Thyroid gland (tissue), 4 donors: Measurements from ENCODE around the gene BACH1. TPM values are rescaled to one million over a fixed set of nuclear protein-coding genes. Genes with fewer than 3 reads are reported as not detected.

ENCODE experiments used
- DNase-seq, 2 donors: peaks; one replicate each; pipeline ENCODE4 v3.0.0-alpha.2; 2019
- H3K27ac ChIP-seq, 3 donors: fragments of 200-600 bp; sonication (generic); 1 replicate in 2 of 3; 2 replicates in 1 of 3; pipeline ENCODE4 v1.5.1; 2016 to 2019; ENCODE audit warnings: mild to moderate bottlenecking in 1 of 3, moderate library complexity in 1 of 3
- H3K27me3 ChIP-seq: fragments of 200-600 bp; sonication (generic); one replicate; pipeline ENCODE4 v1.5.1; 2019
- H3K36me3 ChIP-seq, 2 donors: fragments of 200-600 bp; sonication (generic); one replicate each; pipeline ENCODE4 v1.5.1; 2016 to 2019
- H3K4me1 ChIP-seq, 2 donors: fragments of 200-600 bp; sonication (generic); one replicate each; pipeline ENCODE4 v1.5.1; 2017 to 2019
- H3K4me3 ChIP-seq, 3 donors: fragments of 200-600 bp; sonication (generic); replicated peaks in 1 of 3; 1 replicate in 2 of 3; 2 replicates in 1 of 3; pipeline ENCODE4 v1.5.1; 2016; ENCODE audit warnings: mild to moderate bottlenecking in 1 of 3
- H3K9me3 ChIP-seq: fragments of 200-600 bp; sonication (generic); one replicate; pipeline ENCODE4 v1.5.1; 2017
- CTCF ChIP-seq, 6 experiments: fragments of 200-600 bp in 3 of 6; fragments of 450-650 bp in 3 of 6; sonication (generic) in 3 of 6; IDR thresholded peaks; one replicate each; pipeline ENCODE4 v1.5.1; 2016 to 2019; ENCODE audit warnings: antibody characterized with exemption in 6 of 6, mild to moderate bottlenecking in 2 of 6, inconsistent platforms in 1 of 6, moderate library complexity in 1 of 6
- POLR2A ChIP-seq, 2 donors: fragments of 450-650 bp; IDR thresholded peaks; one replicate each; pipeline ENCODE4 v1.6.1; 2017; ENCODE audit warnings: antibody characterized with exemption in 2 of 2, mild to moderate bottlenecking in 2 of 2, moderate library complexity in 1 of 2
- WGBS, 2 donors: methylation state at CpG; one replicate each; pipeline ENCODE4 v1.1.5; 2017; 5-methylcytosine and 5-hydroxymethylcytosine counted together
- intact Hi-C: fragments of 100-400 bp; cut with DNase I; formaldehyde crosslinking; loops from one replicate; pipeline ENCODE4 v1.15.1; 2023
- total RNA-seq, 4 donors: library from RNA; depleted of rRNA; stranded (reverse); fragments of >200 nt; gene quantifications; one replicate each; pipeline ENCODE4 v1.2.3, GENCODE V29; 2016

BACH1 gene
- total RNA-seq, 4 donors from 2014 or later: 36.3 to 89.9 (median 64.9) TPM

GRCh38 chr21:29368906-29369305 lies 70.2 kb downstream of the BACH1 start:
- Histone ChIP-seq H3K36me3 (no peaks in the 10 kb centered on the region), H3K9me3 (no peaks in the 10 kb centered on the region), H3K4me3 (no peak overlapping the region), H3K27me3 (no peaks in the 10 kb centered on the region), H3K4me1 (peaks cover 0 to 4% of the 10 kb centered on the region in 2 donors), H3K27ac (no peak overlapping the region)
- DNase-seq: no peak
- TF ChIP-seq POLR2A (IDR thresholded peaks at IDR 0.05) (no peak), CTCF (IDR thresholded peaks at IDR 0.05) (no peak)
- intact Hi-C loops: no loop called here
- 89 to 91% methylated on average over 3 of the region's 3 CpGs for whole genome bisulfite sequencing, 2 donors

- Histone ChIP-seq H3K36me3 (no peaks in the 10 kb centered on the region), H3K27ac (no peak overlapping the region), H3K9me3 (no peaks in the 10 kb centered on the region), H3K4me1 (no peaks in the 10 kb centered on the region), H3K27me3 (no peaks in the 10 kb centered on the region), H3K4me3 (no peak overlapping the region)
- TF ChIP-seq POLR2A (IDR thresholded peaks at IDR 0.05): no peak
- TF ChIP-seq CTCF (IDR thresholded peaks at IDR 0.05): no peak
- DNase-seq: no peak
- intact Hi-C loops: loop anchor here (5.0 to 10.0 kb wide), 2 partner anchors 197 to 284 kb away; no protein-coding TSS in a partner anchor
- WGBS, 2 donors: 94 to 95% methylated on average over 4 of the region's 4 CpGs
These were observed 72.7 kb downstream of the BACH1 start for GRCh38 chr21:29371464-29371863.

GRCh38 chr21:29372063-29372802 lies 73.5 kb downstream of the BACH1 start:
- DNase-seq: peak; percentile 40 to 41
- Histone ChIP-seq H3K9me3 (no peaks in the 10 kb centered on the region), H3K36me3 (no peaks in the 10 kb centered on the region), H3K27ac (no peak overlapping the region), H3K4me1 (no peaks in the 10 kb centered on the region), H3K27me3 (no peaks in the 10 kb centered on the region), H3K4me3 (no peak overlapping the region)
- 42 to 46% methylated on average over 11 of the region's 11 CpGs for WGBS, 2 donors
- no peak for TF ChIP-seq POLR2A (IDR thresholded peaks at IDR 0.05)
- TF ChIP-seq CTCF (IDR thresholded peaks at IDR 0.05): peak; percentile 44 to 84 (median 74)
- intact Hi-C loops: loop anchor here (5.0 to 10.0 kb wide), 2 partner anchors 197 to 285 kb away; no protein-coding TSS in a partner anchor

GRCh38 chr21:29374481-29374880 lies 75.8 kb downstream of the BACH1 start:
- no peak overlapping the region for H3K27ac ChIP-seq
- no peak for DNase-seq
- WGBS, 2 donors: 91 to 96% methylated on average over 1 of the region's 1 CpG
- H3K4me3 ChIP-seq: no peak overlapping the region
- no peaks in the 10 kb centered on the region for H3K27me3 ChIP-seq
- no peaks in the 10 kb centered on the region for H3K4me1 ChIP-seq
- TF ChIP-seq CTCF (IDR thresholded peaks at IDR 0.05) (no peak), POLR2A (IDR thresholded peaks at IDR 0.05) (no peak)
- intact Hi-C loops: loop anchor here (5.0 to 10.0 kb wide), 2 partner anchors 200 to 287 kb away; no protein-coding TSS in a partner anchor
- no peaks in the 10 kb centered on the region for H3K9me3 ChIP-seq
- H3K36me3 ChIP-seq: no peaks in the 10 kb centered on the region

GRCh38 chr21:29376556-29376955 lies 77.8 kb downstream of the BACH1 start:
- intact Hi-C loops: loop anchor here (10.0 kb wide), 1 partner anchor 202 kb away; no protein-coding TSS in a partner anchor
- Histone ChIP-seq H3K36me3 (no peaks in the 10 kb centered on the region), H3K4me1 (no peaks in the 10 kb centered on the region), H3K27ac (no peak overlapping the region), H3K9me3 (no peaks in the 10 kb centered on the region), H3K27me3 (no peaks in the 10 kb centered on the region), H3K4me3 (no peak overlapping the region)
- TF ChIP-seq POLR2A (IDR thresholded peaks at IDR 0.05) (no peak), CTCF (IDR thresholded peaks at IDR 0.05) (peak in 3 of 6 experiments; percentile 13 to 39 (median 25))
- peak; percentile 38 to 54 for DNase-seq
- WGBS, 2 donors: 57% methylated on average over 3 of the region's 3 CpGs
